Stimulated activated CD8-positive, alpha-beta memory T cell treated with anti-CD3 and anti-CD28 coated beads, Interleukin-7, amount 100 ng/mL, for 1 hour (primary cell): Measurements from ENCODE around the gene RRP1B.
A peak's percentile ranks its signal among the peaks of the same experiment; 100 is the strongest.

ENCODE experiments used
- DNase-seq, 2 donors: peaks; one replicate each; pipeline ENCODE4 v3.0.0-alpha.2; 2020; ENCODE audit warnings: low read depth in 2 of 2

The RRP1B gene

GRCh38 chr21:43721206-43721605 is 61.8 kb downstream of the RRP1B start:
- no peak for DNase-seq

DNA sequence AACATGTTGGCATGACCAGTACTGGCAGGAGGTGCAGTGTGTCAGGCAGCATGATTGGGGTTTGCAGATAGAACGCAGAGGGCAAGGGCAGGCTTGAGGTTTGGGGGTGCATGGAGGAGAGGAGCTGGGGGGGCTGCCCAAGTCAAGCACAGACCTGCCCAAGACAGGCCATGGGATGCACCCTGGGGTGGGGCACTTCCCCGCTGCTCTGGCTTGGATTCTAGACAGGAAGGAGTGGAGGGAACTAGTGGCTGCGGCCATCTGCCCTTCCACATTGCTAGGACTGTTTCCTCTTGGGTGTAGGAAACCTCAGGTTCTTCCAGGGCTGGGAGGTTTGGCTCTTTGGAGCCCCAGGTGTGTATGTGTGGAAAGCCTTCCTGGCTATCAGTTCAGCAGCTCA is 62.6 kb downstream of the RRP1B start:
- no peak for DNase-seq

GRCh38 chr21:43723648-43724047 is 64.3 kb downstream of the RRP1B start:
- no peak for DNase-seq

DNA sequence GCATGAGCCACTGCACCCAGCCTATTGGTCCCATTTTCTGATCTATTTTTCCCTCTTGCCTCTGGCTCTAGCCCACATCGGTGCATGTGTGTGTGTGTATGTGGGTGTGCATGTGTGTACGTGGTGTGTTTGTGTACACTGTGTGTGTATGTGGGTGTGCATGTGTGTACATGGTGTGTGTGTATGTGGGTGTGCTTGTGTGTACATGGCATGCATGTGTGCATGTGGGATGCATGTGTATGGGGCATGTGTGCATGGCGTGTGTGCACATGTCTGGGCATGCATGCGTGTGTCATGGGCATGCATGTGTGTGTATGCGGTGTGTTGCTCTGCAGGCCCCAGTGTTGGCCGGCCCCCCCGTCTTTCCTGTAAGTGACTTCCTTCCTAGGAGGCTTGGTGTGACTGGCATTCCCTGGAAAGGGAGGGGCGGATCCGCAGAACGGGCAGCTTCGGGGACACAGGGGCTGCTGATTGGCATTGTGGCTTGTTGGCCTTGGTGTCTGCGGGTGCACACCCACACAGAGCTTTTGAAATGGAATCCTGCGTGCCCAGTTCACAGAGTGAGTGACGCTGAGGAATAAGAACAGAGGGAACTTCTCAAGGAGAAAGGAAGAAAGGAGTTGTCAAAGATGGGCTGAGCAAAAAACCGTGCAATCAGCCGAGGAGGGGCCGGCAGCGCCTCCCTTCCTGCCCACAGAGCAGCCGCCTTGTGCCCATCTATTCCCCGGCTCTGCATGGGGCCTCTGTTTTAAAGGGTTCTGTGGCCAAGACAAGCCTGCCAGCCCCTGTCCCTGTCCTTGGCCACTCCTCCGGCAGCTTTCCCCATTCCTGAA is 67.5 kb downstream of the RRP1B start:
- no peak for DNase-seq

DNA sequence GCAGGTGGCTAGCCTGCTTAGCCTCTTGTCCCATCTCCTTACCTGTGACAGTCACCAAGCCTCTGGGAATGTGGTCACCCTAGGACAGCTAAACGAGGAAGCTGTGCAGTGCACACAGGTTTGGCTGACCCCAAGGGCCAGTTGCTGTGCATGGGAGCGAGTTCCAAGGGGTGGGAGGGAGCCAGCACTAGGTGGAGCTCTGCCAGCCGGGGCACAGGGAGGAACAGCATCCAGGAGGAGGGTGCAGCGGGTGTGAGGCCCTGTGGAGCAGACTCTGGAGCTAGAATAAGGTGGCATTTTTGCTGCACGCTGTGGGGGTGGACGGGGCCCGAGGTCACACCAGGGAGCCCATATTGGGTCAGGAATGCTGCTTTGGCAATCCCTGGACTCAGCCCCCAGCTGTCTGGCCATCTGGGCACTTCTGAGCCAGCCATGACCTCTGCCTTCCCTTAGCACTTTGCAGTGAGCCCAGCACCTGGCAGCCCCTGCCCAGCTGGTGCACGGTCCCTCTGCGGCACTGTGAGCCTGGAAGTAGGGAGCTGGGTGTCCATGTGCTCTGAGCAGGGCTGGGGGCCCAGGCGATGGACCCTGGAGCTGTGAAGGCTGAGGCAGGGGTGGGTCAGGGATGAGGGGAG is 68.3 kb downstream of the RRP1B start:
- no peak for DNase-seq

GRCh38 chr21:43728154-43728466 is 68.8 kb downstream of the RRP1B start:
- no peak for DNase-seq

DNA sequence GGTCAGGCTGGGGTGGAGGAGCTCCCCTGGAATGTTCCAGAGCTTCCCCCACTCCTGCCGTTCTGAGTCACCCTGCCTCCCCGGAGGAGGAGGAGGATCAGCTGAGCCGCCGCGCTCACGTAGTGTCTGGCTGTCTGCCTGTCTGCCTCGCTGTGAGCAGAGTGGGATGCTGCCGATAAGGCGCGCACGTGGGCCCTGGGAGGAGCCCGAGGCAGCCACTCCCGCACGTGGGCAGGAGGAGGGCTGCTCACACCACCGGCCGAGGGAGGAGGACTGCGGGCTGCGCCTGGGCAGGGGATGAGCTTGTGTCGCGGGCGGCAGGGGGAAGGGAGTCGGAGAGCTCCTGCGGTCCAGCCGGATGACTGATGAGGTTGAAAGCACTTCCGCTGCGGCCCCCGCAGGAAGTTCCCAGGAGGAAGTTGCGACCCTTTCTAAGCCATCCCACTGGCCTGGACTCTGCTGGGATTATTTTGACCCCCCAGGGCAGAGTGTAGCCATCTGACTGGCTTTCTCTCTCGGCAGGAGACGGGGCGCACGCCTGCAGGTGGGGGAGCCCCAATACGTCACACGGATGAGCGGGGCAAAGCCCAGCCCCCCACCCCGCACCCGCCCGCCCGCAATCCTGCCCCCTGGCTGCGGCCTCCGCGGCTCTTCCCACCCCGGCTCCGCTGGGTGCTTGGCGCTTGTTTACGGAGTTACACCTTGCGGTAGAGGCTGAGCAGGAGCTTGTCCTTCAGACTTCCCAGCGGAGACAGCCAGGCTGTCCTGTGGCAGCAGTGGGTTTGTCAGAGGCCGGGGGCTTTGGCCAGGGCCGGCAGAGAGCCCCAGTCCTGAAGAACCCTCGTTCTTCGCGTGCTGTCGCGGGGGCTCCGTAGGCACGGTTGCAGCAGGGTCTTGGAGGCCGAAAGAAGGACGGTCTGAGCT is 69.4 kb downstream of the RRP1B start:
- peak; percentile 52 to 57 for DNase-seq

- DNase-seq: no peak
These were observed 72.1 kb downstream of the RRP1B start for GRCh38 chr21:43731476-43731875.

DNA sequence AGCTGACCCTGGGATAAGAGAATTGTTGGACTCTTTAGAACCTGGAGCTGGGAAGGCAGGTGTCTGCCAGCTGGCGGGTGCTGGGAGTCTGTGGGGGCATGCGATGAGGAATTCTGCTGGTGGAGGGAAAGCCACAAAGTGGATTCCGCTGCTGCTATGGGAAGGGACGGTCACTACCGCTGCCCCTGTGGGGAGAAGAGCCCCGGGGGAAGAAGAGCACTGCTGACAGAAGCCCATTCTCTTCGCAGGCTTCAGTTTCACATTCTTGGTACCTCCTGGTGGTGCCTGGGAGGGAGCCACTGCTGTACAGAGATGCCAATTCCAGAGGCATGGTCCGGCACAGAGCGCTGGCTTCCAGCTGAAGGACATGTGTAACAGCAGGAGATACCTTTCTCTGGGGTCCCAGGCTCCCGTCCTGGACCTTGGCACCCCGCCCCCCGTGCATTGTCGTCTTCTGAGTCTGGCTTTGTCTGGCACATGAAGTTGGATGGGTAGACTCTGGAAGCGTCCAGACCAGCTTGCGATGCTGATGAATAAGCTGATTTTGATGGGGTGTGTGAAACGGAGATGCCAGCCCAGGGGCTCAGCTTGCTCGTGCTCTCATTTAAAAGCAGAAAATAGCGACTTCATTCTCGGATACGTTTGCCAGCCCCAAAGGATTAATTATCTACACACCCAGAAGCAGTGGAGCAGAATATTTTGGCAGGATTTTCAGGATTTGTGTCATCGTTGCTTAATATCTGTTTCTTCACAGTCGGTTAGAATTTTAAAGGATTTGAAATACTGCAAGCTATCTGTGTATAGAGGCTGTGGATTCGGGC is 72.7 kb downstream of the RRP1B start:
- no peak for DNase-seq

GRCh38 chr21:43733060-43733459 is 73.7 kb downstream of the RRP1B start:
- no peak for DNase-seq

DNA sequence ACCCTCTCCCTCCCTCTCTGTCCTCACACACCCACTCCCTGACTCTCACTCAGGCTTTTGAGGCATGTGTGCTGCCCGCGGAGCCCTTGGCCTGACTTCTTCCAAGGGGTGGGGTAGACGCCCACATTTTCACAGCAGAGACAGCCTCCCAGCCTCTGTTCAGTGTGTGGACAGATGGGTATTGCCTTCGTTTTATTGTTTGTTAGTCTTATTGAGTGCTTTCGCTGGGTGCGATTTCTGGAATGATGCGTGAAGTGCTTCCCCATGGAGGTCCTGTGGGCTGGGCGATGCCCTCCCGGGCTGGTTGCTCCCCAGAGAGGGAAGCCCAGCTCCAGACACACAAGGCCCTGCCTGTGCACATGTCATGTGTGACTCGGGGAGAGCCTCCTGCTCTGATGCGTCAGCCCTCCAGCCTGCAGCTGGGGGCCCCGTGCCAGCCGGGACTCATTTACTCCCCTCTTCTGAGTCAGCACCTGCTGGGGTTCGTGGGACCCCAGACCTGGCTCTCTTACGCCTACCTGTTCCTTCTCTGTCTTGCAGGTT is 74.2 kb downstream of the RRP1B start:
- DNase-seq: no peak

GRCh38 chr21:43734131-43734927 is 75.0 kb downstream of the RRP1B start:
- no peak for DNase-seq

GRCh38 chr21:43734928-43735229 is 75.5 kb downstream of the RRP1B start:
- no peak for DNase-seq

DNA sequence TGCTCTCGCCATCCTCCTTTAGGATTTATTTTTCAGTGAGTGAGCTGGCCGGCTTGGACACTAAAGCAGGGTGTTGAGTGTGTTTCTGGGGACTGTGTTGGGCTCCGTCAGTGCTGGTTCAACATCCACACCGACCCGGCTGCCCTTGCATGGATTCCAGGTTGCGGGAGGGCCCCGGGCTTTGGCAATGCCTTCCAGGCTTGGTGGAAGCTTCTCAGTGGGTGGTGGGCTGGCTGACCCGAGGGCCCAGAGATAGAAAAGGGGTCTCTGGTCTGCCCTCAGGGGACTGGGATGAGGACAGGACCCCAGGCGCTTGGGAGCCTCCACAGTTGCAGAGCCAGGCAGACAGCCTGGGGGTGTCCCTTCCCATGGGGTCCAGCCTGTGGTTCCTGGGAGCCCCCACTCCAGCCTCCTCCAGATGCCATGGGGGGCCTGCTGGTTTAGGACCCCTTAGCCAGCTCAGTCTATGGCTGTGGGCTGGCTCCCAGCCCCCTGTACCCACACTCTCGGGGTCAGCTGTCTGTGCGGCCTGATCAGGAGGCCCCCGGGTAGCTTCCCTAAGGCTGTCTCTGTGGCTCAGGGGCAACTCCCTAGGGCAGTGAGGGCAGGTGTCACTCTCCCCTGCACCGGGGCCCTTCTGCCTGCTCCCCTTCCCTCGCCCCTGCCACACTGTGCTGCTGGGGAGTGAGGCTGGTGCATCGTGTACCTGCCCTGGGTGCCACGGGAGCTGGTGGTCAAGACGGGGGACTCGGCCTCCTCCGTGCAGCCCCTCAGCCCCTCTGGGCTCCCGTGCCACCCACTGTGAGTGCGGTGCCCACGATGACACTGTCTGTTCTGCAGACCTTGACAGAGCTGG is 76.1 kb downstream of the RRP1B start:
- no peak for DNase-seq

GRCh38 chr21:43736224-43736883 is 77.0 kb downstream of the RRP1B start:
- no peak for DNase-seq

GRCh38 chr21:43737158-43737950 is 78.0 kb downstream of the RRP1B start:
- no peak for DNase-seq

GRCh38 chr21:43739621-43740435 is 80.5 kb downstream of the RRP1B start:
- DNase-seq: no peak
